ENCODE measurements around the gene TRABD2B.

- TF ChIP-seq, protein P1, sequence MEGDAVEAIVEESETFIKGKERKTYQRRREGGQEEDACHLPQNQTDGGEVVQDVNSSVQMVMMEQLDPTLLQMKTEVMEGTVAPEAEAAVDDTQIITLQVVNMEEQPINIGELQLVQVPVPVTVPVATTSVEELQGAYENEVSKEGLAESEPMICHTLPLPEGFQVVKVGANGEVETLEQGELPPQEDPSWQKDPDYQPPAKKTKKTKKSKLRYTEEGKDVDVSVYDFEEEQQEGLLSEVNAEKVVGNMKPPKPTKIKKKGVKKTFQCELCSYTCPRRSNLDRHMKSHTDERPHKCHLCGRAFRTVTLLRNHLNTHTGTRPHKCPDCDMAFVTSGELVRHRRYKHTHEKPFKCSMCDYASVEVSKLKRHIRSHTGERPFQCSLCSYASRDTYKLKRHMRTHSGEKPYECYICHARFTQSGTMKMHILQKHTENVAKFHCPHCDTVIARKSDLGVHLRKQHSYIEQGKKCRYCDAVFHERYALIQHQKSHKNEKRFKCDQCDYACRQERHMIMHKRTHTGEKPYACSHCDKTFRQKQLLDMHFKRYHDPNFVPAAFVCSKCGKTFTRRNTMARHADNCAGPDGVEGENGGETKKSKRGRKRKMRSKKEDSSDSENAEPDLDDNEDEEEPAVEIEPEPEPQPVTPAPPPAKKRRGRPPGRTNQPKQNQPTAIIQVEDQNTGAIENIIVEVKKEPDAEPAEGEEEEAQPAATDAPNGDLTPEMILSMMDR (IDR thresholded peaks at IDR 0.05; ENCODE audit: borderline replicate concordance, extremely low read depth, low read length, poor library complexity, severe bottlenecking): no peak
- no peak for TF ChIP-seq EZH2 (IDR thresholded peaks at IDR 0.05; ENCODE audit: borderline replicate concordance, low read depth, low read length, severe bottlenecking)
Measured at GRCh38 chr1:47847763-47848162, 149.4 kb downstream of the TRABD2B start.

All from DND-41 (cell line).